Transverse colon (tissue), 4 donors: ENCODE results near the gene ZNF445. TPM values are rescaled to one million over a fixed set of nuclear protein-coding genes. Genes with fewer than 3 reads are reported as not detected.
A peak's percentile ranks its signal among the peaks of the same experiment; 100 is the strongest.

Experiments
- DNase-seq: peaks from one replicate; pipeline ENCODE4 v3.0.0-alpha.2; 2019
- H3K27ac ChIP-seq, 4 donors: fragments of 200-600 bp; sonication (generic); 2 replicates each; pipeline ENCODE4 v1.5.1; 2016 to 2018; ENCODE audit warnings: inconsistent platforms in 4 of 4
- H3K27me3 ChIP-seq: fragments of 200-600 bp; sonication (generic); 2 replicates; pipeline ENCODE4 v1.5.1; 2017; ENCODE audit warnings: inconsistent platforms
- H3K36me3 ChIP-seq, 4 donors: fragments of 200-600 bp; sonication (generic); 2 replicates each; pipeline ENCODE4 v1.5.1; 2017 to 2019; ENCODE audit warnings: inconsistent platforms in 4 of 4
- H3K4me1 ChIP-seq, 4 donors: fragments of 200-600 bp; sonication (generic); 2 replicates each; pipeline ENCODE4 v1.5.1; 2017 to 2020; ENCODE audit warnings: inconsistent platforms in 4 of 4
- H3K4me3 ChIP-seq, 4 donors: fragments of 200-600 bp; sonication (generic); 1 replicate in 1 of 4; 2 replicates in 3 of 4; pipeline versions ENCODE4 v1.5.1 to v1.6.1; 2017 to 2019; ENCODE audit warnings: inconsistent platforms in 4 of 4
- H3K9me3 ChIP-seq, 2 donors: fragments of 200-600 bp; sonication (generic); 2 replicates each; pipeline ENCODE4 v1.5.1; 2017 to 2019; ENCODE audit warnings: inconsistent platforms in 2 of 2
- CTCF ChIP-seq, 5 experiments: fragments of 200-600 bp in 3 of 5; fragments of 450-650 bp in 2 of 5; sonication (generic) in 3 of 5; IDR thresholded peaks; 1 replicate in 2 of 5; 2 replicates in 3 of 5; pipeline ENCODE4 v1.5.1; 2016 to 2017; ENCODE audit warnings: antibody characterized with exemption in 5 of 5, inconsistent platforms in 3 of 5, mild to moderate bottlenecking in 2 of 5, moderate library complexity in 1 of 5
- EP300 ChIP-seq: sonication (generic); formaldehyde crosslinking; IDR thresholded peaks from one replicate; pipeline ENCODE4 v1.6.1; 2017; ENCODE audit warnings: antibody characterized with exemption, low read depth
- POLR2A ChIP-seq: fragments of 450-650 bp; IDR thresholded peaks from one replicate; pipeline ENCODE4 v1.6.1; 2016; ENCODE audit warnings: antibody characterized with exemption, mild to moderate bottlenecking, moderate library complexity
- POLR2AphosphoS5 ChIP-seq, 3 donors: sonication (generic); formaldehyde crosslinking; IDR thresholded peaks; one replicate each; pipeline ENCODE4 v1.6.1; 2016; ENCODE audit warnings: antibody characterized with exemption in 3 of 3
- WGBS, 2 donors: methylation state at CpG; one replicate each; pipeline ENCODE4 v1.1.5; 2018; ENCODE audit warnings: low coverage in 1 of 2; 5-methylcytosine and 5-hydroxymethylcytosine counted together
- in situ Hi-C, 4 donors: fragments of 200-750 bp; cut with MboI; loops; one replicate each; pipeline versions ENCODE4 v1.15.0 to v1.15.1; 2017; ENCODE audit warnings: low sequenced_read_pairs in 3 of 4, low pct_ligation_motif_present in 1 of 4, low pct_unique_long_range_greater_than_20kb in 1 of 4
- intact Hi-C: fragments of 100-400 bp; cut with DNase I; formaldehyde crosslinking; loops from one replicate; pipeline ENCODE4 v1.15.1; 2023; ENCODE audit warnings: low total_unique reads
- total RNA-seq, 4 donors: library from RNA; depleted of rRNA; stranded (reverse); fragments of >200 nt; gene quantifications; one replicate each; pipeline ENCODE4 v1.1.0, GENCODE V29; 2016

The ZNF445 gene
- total RNA-seq, 4 donors from 2014 or later, result 6.8 to 12.7 (median 8.6) TPM

GRCh38 chr3:44439499-44440295, 37.8 kb downstream of the ZNF445 start:
- peak; percentile 71 to 82 (median 79) for TF ChIP-seq POLR2AphosphoS5 (IDR thresholded peaks at IDR 0.05)
- TF ChIP-seq EP300, result peak; percentile 77
- TF ChIP-seq POLR2A, result peak; percentile 48
- no peak for TF ChIP-seq CTCF (IDR thresholded peaks at IDR 0.05)
- intact Hi-C loops, result loop anchor here (2.0 kb wide), 1 partner anchor 101 kb away; the partner anchor contains the start of gene TCAIM
- no peaks in the 10 kb centered on the region for H3K9me3 ChIP-seq
- DNase-seq, result peak; percentile 69
- WGBS, 2 donors, result 10 to 12% methylated on average over 2 to 7 of the region's 7 CpGs
- in situ Hi-C loops, result no loop called here
- H3K27ac ChIP-seq, result peak overlapping the region; percentile 84 to 89 (median 88)
- H3K4me1 ChIP-seq, result peaks cover 18 to 27% (median 20%) of the 10 kb centered on the region in 4 donors
- H3K36me3 ChIP-seq, result no peaks in the 10 kb centered on the region
- H3K27me3 ChIP-seq, result no peaks in the 10 kb centered on the region
- peak overlapping the region in 1 of 4 donors; percentile 20 for H3K4me3 ChIP-seq

GRCh38 chr3:44437800-44438199, 39.7 kb downstream of the ZNF445 start:
- Histone ChIP-seq H3K27ac (no peak overlapping the region), H3K4me1 (peaks cover 18 to 27% (median 20%) of the 10 kb centered on the region in 4 donors), H3K9me3 (no peaks in the 10 kb centered on the region), H3K27me3 (no peaks in the 10 kb centered on the region), H3K36me3 (no peaks in the 10 kb centered on the region), H3K4me3 (no peak overlapping the region)
- no peak for DNase-seq
- in situ Hi-C loops (no loop called here), intact Hi-C loops (loop anchor here (2.0 kb wide), 1 partner anchor 99 kb away; the partner anchor contains the start of gene TCAIM)
- WGBS, 2 donors, result 96 to 100% methylated on average over 3 to 7 of the region's 7 CpGs
- TF ChIP-seq POLR2A (no peak), CTCF (IDR thresholded peaks at IDR 0.05) (no peak), EP300 (no peak), POLR2AphosphoS5 (IDR thresholded peaks at IDR 0.05) (no peak)

GRCh38 chr3:44436181-44436580, 41.3 kb downstream of the ZNF445 start:
- H3K4me1 ChIP-seq, result peaks cover 18 to 23% (median 19%) of the 10 kb centered on the region in 4 donors
- H3K4me3 ChIP-seq, result no peak overlapping the region
- 83 to 93% methylated on average over 1 of the region's 1 CpG for WGBS, 2 donors
- TF ChIP-seq CTCF (IDR thresholded peaks at IDR 0.05) (no peak), POLR2AphosphoS5 (IDR thresholded peaks at IDR 0.05) (no peak), EP300 (no peak), POLR2A (no peak)
- intact Hi-C loops (no loop called here), in situ Hi-C loops (no loop called here)
- H3K9me3 ChIP-seq, result no peaks in the 10 kb centered on the region
- no peaks in the 10 kb centered on the region for H3K36me3 ChIP-seq
- H3K27me3 ChIP-seq, result no peaks in the 10 kb centered on the region
- no peak for DNase-seq
- no peak overlapping the region for H3K27ac ChIP-seq

- Histone ChIP-seq H3K27ac (no peak overlapping the region), H3K27me3 (no peaks in the 10 kb centered on the region), H3K36me3 (no peaks in the 10 kb centered on the region), H3K9me3 (no peaks in the 10 kb centered on the region), H3K4me1 (peaks cover 7 to 11% (median 10%) of the 10 kb centered on the region in 4 donors), H3K4me3 (no peak overlapping the region)
- 83 to 92% methylated on average over 5 of the region's 5 CpGs for WGBS, 2 donors
- intact Hi-C loops (no loop called here), in situ Hi-C loops (no loop called here)
- no peak for DNase-seq
- no peak for TF ChIP-seq CTCF (IDR thresholded peaks at IDR 0.05)
- no peak for TF ChIP-seq POLR2A
- no peak for TF ChIP-seq POLR2AphosphoS5 (IDR thresholded peaks at IDR 0.05)
- TF ChIP-seq EP300, result no peak
Observed at GRCh38 chr3:44434834-44435510, 42.5 kb downstream of the ZNF445 start.
